ENCODE data around the gene TAPT1. TPM values are rescaled to one million over a fixed set of nuclear protein-coding genes. Genes with fewer than 3 reads are reported as not detected.

Gene TAPT1
- total and polyA plus RNA-seq, 2 of the 13 experiments (the other 11 are each of a cell fraction or from before 2014, with no cell fraction given): 24.5 to 25.3 TPM

DNA sequence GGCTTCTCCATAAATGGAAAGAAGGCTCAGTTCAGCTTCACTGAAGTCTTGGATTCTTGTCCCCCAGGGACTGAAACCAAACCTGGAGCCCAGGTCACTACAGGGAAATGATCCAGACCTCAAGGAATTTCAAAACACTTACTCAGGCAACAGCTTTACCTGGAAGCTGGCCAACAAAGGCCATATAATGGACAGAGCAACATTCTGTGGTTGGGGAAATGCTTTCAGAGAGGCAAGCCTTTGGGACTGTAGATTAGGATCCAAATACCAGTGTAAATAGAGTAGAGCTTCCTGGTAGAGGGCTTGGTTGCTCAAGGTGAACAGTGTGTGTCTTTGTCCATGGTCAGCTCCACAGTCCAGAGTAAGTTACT, 85.4 kb downstream of the TAPT1 start (continued):
- TF ChIP-seq ZNF451 (CRISPR knock-in tag; IDR thresholded peaks at IDR 0.05) (no peak), ZNF335 (CRISPR knock-in tag; IDR thresholded peaks at IDR 0.05) (no peak), HNRNPK (IDR thresholded peaks at IDR 0.05; ENCODE audit: low read depth, low read length, poor library complexity, severe bottlenecking) (no peak), SSRP1 (CRISPR knock-in tag; IDR thresholded peaks at IDR 0.05) (no peak), GABPB1 (CRISPR knock-in tag; IDR thresholded peaks at IDR 0.05) (no peak), IKZF1 (IDR thresholded peaks at IDR 0.05) (no peak), ZNF589 (CRISPR knock-in tag; conservative IDR thresholded peaks at IDR 0.05) (no peak), DPF2 (CRISPR knock-in tag; IDR thresholded peaks at IDR 0.05; ENCODE audit: borderline replicate concordance, low read depth) (no peak), NR2C2 (CRISPR knock-in tag; IDR thresholded peaks at IDR 0.05; ENCODE audit: borderline replicate concordance) (no peak), ZNF205 (CRISPR knock-in tag; IDR thresholded peaks at IDR 0.05) (peak; percentile 21; the same call in 1 of the 2 replicates), ZFP82 (CRISPR knock-in tag; IDR thresholded peaks at IDR 0.05; ENCODE audit: borderline replicate concordance) (no peak), BCL6 (CRISPR knock-in tag; IDR thresholded peaks at IDR 0.05) (peak; percentile 78), ZNF264 (CRISPR knock-in tag; IDR thresholded peaks at IDR 0.05) (0 out of 2 replicates have a peak, but pooled peaks have one; percentile 26), REPIN1 (CRISPR knock-in tag; IDR thresholded peaks at IDR 0.05; ENCODE audit: borderline replicate concordance, low read depth) (no peak), HOXD1 (CRISPR knock-in tag; IDR thresholded peaks at IDR 0.05) (0 out of 2 replicates have a peak, but pooled peaks have one; percentile 63), ATRX (CRISPR knock-in tag; IDR thresholded peaks at IDR 0.05; ENCODE audit: borderline replicate concordance) (no peak), KDM5A (IDR thresholded peaks at IDR 0.05; ENCODE audit: borderline replicate concordance, low read length) (no peak), AGO1 (IDR thresholded peaks at IDR 0.05; ENCODE audit: low read depth, low read length, poor library complexity, severe bottlenecking) (no peak), ZNF776 (CRISPR knock-in tag; IDR thresholded peaks at IDR 0.05) (no peak), ZC3H13 (CRISPR knock-in tag; IDR thresholded peaks at IDR 0.05) (no peak), CREM (IDR thresholded peaks at IDR 0.05) (peak; percentile 62; the same call in 1 of the 2 replicates), CREM (CRISPR knock-in tag; IDR thresholded peaks at IDR 0.05) (no peak)
- TF ChIP-seq, protein P1, sequence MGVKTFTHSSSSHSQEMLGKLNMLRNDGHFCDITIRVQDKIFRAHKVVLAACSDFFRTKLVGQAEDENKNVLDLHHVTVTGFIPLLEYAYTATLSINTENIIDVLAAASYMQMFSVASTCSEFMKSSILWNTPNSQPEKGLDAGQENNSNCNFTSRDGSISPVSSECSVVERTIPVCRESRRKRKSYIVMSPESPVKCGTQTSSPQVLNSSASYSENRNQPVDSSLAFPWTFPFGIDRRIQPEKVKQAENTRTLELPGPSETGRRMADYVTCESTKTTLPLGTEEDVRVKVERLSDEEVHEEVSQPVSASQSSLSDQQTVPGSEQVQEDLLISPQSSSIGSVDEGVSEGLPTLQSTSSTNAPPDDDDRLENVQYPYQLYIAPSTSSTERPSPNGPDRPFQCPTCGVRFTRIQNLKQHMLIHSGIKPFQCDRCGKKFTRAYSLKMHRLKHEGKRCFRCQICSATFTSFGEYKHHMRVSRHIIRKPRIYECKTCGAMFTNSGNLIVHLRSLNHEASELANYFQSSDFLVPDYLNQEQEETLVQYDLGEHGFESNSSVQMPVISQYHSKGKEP (CRISPR knock-in tag; IDR thresholded peaks at IDR 0.05): no peak
- TF ChIP-seq, protein P2, sequence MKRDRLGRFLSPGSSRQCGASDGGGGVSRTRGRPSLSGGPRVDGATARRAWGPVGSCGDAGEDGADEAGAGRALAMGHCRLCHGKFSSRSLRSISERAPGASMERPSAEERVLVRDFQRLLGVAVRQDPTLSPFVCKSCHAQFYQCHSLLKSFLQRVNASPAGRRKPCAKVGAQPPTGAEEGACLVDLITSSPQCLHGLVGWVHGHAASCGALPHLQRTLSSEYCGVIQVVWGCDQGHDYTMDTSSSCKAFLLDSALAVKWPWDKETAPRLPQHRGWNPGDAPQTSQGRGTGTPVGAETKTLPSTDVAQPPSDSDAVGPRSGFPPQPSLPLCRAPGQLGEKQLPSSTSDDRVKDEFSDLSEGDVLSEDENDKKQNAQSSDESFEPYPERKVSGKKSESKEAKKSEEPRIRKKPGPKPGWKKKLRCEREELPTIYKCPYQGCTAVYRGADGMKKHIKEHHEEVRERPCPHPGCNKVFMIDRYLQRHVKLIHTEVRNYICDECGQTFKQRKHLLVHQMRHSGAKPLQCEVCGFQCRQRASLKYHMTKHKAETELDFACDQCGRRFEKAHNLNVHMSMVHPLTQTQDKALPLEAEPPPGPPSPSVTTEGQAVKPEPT (CRISPR knock-in tag; IDR thresholded peaks at IDR 0.05; ENCODE audit: low read depth): no peak
- TF ChIP-seq, protein P3, sequence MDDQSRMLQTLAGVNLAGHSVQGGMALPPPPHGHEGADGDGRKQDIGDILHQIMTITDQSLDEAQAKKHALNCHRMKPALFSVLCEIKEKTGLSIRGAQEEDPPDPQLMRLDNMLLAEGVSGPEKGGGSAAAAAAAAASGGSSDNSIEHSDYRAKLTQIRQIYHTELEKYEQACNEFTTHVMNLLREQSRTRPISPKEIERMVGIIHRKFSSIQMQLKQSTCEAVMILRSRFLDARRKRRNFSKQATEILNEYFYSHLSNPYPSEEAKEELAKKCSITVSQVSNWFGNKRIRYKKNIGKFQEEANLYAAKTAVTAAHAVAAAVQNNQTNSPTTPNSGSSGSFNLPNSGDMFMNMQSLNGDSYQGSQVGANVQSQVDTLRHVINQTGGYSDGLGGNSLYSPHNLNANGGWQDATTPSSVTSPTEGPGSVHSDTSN (CRISPR knock-in tag; IDR thresholded peaks at IDR 0.05; ENCODE audit: borderline replicate concordance): no peak
- TF ChIP-seq, protein P4, sequence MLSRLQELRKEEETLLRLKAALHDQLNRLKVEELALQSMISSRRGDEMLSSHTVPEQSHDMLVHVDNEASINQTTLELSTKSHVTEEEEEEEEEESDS (CRISPR knock-in tag; IDR thresholded peaks at IDR 0.05; ENCODE audit: borderline replicate concordance): peak; percentile 28; the same call in 1 of the 2 replicates
- TF ChIP-seq, protein P5, sequence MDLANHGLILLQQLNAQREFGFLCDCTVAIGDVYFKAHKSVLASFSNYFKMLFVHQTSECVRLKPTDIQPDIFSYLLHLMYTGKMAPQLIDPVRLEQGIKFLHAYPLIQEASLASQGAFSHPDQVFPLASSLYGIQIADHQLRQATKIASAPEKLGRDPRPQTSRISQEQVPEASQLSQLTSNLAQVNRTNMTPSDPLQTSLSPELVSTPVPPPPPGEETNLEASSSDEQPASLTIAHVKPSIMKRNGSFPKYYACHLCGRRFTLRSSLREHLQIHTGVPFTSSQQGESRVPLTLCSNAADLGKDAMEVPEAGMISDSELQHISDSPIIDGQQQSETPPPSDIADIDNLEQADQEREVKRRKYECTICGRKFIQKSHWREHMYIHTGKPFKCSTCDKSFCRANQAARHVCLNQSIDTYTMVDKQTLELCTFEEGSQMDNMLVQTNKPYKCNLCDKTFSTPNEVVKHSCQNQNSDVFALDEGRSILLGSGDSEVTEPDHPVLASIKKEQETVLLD (CRISPR knock-in tag; IDR thresholded peaks at IDR 0.05; ENCODE audit: low read depth): no peak

Data from HepG2 (cell line).